LNCaP clone FGC (cell line): ENCODE measurements around the gene BTBD17.

ENCODE experiments used
- DNase-seq: peaks from one replicate; pipeline ENCODE4 v3.0.0-alpha.2; 2011; ENCODE audit warnings: low read depth
- H3K4me3 ChIP-seq: 2 replicates; pipeline ENCODE4 v1.5.1; 2011; ENCODE audit warnings: mild to moderate bottlenecking, low read depth, low read length, control low read depth
- TF ChIP-seq, protein P1 (sequence below): IDR thresholded peaks from 2 replicates; pipeline ENCODE4 v1.5.1; 2012; ENCODE audit warnings: mild to moderate bottlenecking; ENCODE audit not compliant: control insufficient read depth, insufficient read depth; ENCODE audit errors: extremely low read depth

Gene BTBD17

GRCh38 chr17:74358697-74359096 lies 3.0 kb downstream of the BTBD17 start:
- TF ChIP-seq, protein P1, sequence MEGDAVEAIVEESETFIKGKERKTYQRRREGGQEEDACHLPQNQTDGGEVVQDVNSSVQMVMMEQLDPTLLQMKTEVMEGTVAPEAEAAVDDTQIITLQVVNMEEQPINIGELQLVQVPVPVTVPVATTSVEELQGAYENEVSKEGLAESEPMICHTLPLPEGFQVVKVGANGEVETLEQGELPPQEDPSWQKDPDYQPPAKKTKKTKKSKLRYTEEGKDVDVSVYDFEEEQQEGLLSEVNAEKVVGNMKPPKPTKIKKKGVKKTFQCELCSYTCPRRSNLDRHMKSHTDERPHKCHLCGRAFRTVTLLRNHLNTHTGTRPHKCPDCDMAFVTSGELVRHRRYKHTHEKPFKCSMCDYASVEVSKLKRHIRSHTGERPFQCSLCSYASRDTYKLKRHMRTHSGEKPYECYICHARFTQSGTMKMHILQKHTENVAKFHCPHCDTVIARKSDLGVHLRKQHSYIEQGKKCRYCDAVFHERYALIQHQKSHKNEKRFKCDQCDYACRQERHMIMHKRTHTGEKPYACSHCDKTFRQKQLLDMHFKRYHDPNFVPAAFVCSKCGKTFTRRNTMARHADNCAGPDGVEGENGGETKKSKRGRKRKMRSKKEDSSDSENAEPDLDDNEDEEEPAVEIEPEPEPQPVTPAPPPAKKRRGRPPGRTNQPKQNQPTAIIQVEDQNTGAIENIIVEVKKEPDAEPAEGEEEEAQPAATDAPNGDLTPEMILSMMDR = no peak
- H3K4me3 ChIP-seq = no peak overlapping the region
- no peak for DNase-seq

GRCh38 chr17:74357466-74357809 lies 4.2 kb downstream of the BTBD17 start:
- no peak for DNase-seq
- TF ChIP-seq, protein P1 = no peak
- no peak overlapping the region for H3K4me3 ChIP-seq

- TF ChIP-seq, protein P1 = no peak
- DNase-seq = no peak
- no peak overlapping the region for H3K4me3 ChIP-seq
Measured at GRCh38 chr17:74356646-74357465, 4.8 kb downstream of the BTBD17 start.

DNA sequence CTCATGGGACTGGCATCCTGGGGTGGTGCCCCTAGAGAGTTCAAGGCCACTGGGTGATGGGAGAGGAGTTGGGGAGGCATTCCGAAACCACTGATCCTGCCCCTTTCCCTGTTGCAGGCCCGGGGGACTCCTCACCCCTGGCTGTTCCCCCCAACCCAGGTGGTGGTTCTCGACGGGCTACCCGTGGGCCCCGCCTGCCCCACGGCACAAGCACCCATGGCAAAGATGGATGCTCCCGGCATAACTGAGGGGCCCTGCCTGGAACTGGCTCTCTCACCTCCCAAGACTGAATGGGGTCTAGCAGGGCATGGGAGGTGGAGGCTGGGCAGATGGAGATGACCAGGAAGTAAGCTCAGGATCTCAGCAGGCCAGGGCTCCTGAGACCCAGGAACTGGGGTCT lies 6.6 kb downstream of the BTBD17 start:
- TF ChIP-seq, protein P1 = no peak
- no peak overlapping the region for H3K4me3 ChIP-seq
- no peak for DNase-seq

DNA sequence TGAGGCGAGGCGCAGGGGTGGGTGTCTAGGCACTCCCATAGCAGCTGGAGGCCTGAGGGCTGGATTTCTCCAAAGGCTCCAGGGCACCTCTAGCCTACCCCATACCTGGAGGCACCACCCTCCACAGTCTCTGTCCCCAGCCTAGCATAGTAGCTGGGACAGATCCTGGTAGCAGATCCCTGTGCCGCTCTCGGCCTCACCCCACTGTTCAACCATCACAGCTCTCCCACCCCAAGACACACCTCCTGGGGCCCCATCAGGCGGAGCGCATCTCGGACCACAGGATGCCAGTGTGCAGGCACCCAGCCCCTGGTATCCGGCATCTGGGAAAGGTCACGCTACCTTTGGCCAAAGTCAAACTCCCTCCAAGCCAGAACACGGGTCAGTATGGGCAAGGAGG lies 7.1 kb downstream of the BTBD17 start:
- no peak overlapping the region for H3K4me3 ChIP-seq
- DNase-seq = no peak
- TF ChIP-seq, protein P1 = no peak

- TF ChIP-seq, protein P1 = peak; percentile 87
- no peak for DNase-seq
- H3K4me3 ChIP-seq = no peak overlapping the region
Measured at GRCh38 chr17:74354123-74354522, 7.5 kb downstream of the BTBD17 start.
